Vagina (tissue), 2 donors: ENCODE measurements around the gene NPAS2. TPM values are rescaled to one million over a fixed set of nuclear protein-coding genes. Genes with fewer than 3 reads are reported as not detected.

Experiments
- DNase-seq, 2 donors: peaks; one replicate each; pipeline ENCODE4 v3.0.0-alpha.2; 2017; ENCODE audit errors: extremely low spot score in 2 of 2
- H3K27ac ChIP-seq: fragments of 200-600 bp; sonication (generic); one replicate; pipeline ENCODE4 v1.5.1; 2019
- H3K27me3 ChIP-seq: fragments of 200-600 bp; sonication (generic); one replicate; pipeline ENCODE4 v1.5.1; 2019
- H3K36me3 ChIP-seq, 2 donors: fragments of 200-600 bp; sonication (generic); one replicate each; pipeline ENCODE4 v1.5.1; 2017 to 2019
- H3K4me1 ChIP-seq: fragments of 200-600 bp; sonication (generic); one replicate; pipeline ENCODE4 v1.5.1; 2019
- H3K4me3 ChIP-seq, 2 donors: fragments of 200-600 bp; sonication (generic); 1 replicate in 1 of 2; 2 replicates in 1 of 2; pipeline ENCODE4 v1.5.1; 2016 to 2019
- H3K9me3 ChIP-seq: fragments of 200-600 bp; sonication (generic); one replicate; pipeline ENCODE4 v1.5.1; 2019
- CTCF ChIP-seq, 3 experiments: fragments of 450-650 bp in 2 of 3; fragments of 200-600 bp in 1 of 3; sonication (generic) in 1 of 3; IDR thresholded peaks; one replicate each; pipeline ENCODE4 v1.5.1; 2017 to 2019; ENCODE audit warnings: antibody characterized with exemption in 3 of 3, mild to moderate bottlenecking in 2 of 3, moderate library complexity in 2 of 3
- POLR2A ChIP-seq, 2 donors: fragments of 450-650 bp; IDR thresholded peaks; one replicate each; pipeline ENCODE4 v1.6.1; 2017; ENCODE audit warnings: antibody characterized with exemption in 2 of 2, mild to moderate bottlenecking in 2 of 2, moderate library complexity in 2 of 2
- POLR2AphosphoS5 ChIP-seq, 2 donors: sonication (generic); formaldehyde crosslinking; IDR thresholded peaks; one replicate each; pipeline ENCODE4 v1.9.0; 2017; ENCODE audit warnings: antibody characterized with exemption in 2 of 2, mild to moderate bottlenecking in 2 of 2, low read depth in 1 of 2; ENCODE audit not compliant: insufficient read depth in 1 of 2
- intact Hi-C: fragments of 100-400 bp; cut with DNase I; formaldehyde crosslinking; loops from one replicate; pipeline ENCODE4 v1.15.1; 2023
- total RNA-seq: library from RNA; depleted of rRNA; stranded (reverse); fragments of >200 nt; gene quantifications from one replicate; pipeline ENCODE4 v1.2.3, GENCODE V29; 2016

The NPAS2 gene
- total RNA-seq, 1 donor from 2014 or later: 37.6 TPM

- no peaks in the 10 kb centered on the region for H3K27me3 ChIP-seq
- TF ChIP-seq CTCF (IDR thresholded peaks at IDR 0.05) (no peak), POLR2A (IDR thresholded peaks at IDR 0.05) (no peak), POLR2AphosphoS5 (IDR thresholded peaks at IDR 0.05; ENCODE audit: insufficient read depth in 1 of 2, low read depth in 1 of 2) (no peak)
- peaks cover 42% of the 10 kb centered on the region for H3K4me1 ChIP-seq
- peak overlapping the region; percentile 83 for H3K27ac ChIP-seq
- H3K9me3 ChIP-seq: no peaks in the 10 kb centered on the region
- peak overlapping the region; percentile 70 to 71 for H3K4me3 ChIP-seq
- no peak for DNase-seq
- peaks cover 0 to 45% of the 10 kb centered on the region in 2 donors for H3K36me3 ChIP-seq
- intact Hi-C loops: no loop called here
These were observed 183.4 kb downstream of the NPAS2 start for GRCh38 chr2:101003278-101003775.

DNA sequence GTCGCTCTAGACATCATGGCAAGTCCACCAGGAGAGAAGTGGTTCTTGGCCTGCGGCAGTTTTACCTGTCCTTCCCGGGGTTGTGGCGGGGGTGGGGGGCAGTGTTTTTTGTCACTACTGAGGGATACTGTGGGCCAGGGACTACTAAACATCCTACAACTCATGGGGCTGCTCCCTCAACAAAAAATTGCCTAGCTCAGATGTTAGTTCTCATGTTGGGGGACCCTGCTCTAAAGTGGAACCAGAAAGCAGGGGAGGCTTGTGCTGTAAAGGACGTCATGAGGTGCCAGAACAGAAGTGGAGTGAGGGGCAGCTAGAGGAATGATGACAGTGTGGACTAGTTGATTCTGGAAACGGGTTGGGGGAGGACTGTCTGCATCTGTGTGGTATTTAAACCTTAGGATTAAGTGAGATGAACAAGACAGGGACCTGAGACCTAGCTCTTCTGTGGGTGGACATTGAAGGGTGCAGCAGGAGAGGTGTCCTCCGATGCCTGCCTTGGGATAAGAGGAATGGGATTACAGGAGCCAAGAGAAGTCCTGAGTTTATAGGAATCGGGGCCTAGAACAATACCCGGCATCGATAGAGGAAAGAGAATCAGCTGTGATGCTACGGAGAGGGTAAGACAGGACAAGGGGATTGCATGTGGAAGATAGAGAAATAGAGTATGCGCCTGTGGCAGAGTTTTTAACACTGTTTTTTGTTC lies 184.8 kb downstream of the NPAS2 start:
- Histone ChIP-seq H3K27ac (no peak overlapping the region), H3K9me3 (no peaks in the 10 kb centered on the region), H3K4me3 (no peak overlapping the region), H3K36me3 (peaks cover 0 to 47% of the 10 kb centered on the region in 2 donors), H3K27me3 (no peaks in the 10 kb centered on the region), H3K4me1 (peaks cover 34% of the 10 kb centered on the region)
- intact Hi-C loops: no loop called here
- TF ChIP-seq POLR2AphosphoS5 (IDR thresholded peaks at IDR 0.05; ENCODE audit: insufficient read depth in 1 of 2, low read depth in 1 of 2) (no peak), CTCF (IDR thresholded peaks at IDR 0.05) (no peak), POLR2A (IDR thresholded peaks at IDR 0.05) (no peak)
- DNase-seq: peak in 1 of 2 donors; percentile 64

DNA sequence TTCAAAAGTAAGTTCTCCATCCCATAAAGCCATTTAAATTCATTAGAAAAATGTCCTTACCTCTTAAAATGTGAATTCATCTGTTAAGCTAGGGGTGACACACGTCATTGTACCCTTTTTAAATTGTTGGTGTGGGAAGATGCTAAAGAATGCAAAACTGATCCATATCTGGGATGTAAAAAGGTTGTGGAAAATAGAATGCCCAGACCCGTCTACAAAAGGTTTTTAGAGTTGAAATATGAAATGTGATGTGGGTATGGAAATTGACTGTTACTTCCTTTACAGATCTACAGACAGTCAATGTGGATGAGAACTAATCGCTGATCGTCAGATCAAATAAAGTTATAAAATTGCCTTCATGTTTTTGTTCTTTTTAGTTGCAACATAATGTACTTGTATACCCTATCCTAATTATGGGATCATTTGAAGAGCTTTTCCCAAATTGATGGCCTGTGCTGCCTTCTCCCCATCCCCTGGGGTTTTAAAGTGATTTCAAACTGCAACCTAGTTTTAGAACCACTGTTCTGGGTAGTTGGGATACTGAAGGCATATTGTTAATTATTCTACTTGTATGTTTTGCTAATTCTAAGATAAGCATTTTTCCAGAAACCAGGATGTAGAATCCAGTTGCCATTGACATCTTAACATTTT lies 186.3 kb downstream of the NPAS2 start:
- intact Hi-C loops: no loop called here
- Histone ChIP-seq H3K9me3 (no peaks in the 10 kb centered on the region), H3K4me3 (no peak overlapping the region), H3K27me3 (no peaks in the 10 kb centered on the region), H3K36me3 (peaks cover 0 to 60% of the 10 kb centered on the region in 2 donors), H3K4me1 (peaks cover 34% of the 10 kb centered on the region), H3K27ac (no peak overlapping the region)
- no peak for DNase-seq
- TF ChIP-seq CTCF (IDR thresholded peaks at IDR 0.05): no peak
- TF ChIP-seq POLR2AphosphoS5 (IDR thresholded peaks at IDR 0.05; ENCODE audit: insufficient read depth in 1 of 2, low read depth in 1 of 2): no peak
- no peak for TF ChIP-seq POLR2A (IDR thresholded peaks at IDR 0.05)

DNA sequence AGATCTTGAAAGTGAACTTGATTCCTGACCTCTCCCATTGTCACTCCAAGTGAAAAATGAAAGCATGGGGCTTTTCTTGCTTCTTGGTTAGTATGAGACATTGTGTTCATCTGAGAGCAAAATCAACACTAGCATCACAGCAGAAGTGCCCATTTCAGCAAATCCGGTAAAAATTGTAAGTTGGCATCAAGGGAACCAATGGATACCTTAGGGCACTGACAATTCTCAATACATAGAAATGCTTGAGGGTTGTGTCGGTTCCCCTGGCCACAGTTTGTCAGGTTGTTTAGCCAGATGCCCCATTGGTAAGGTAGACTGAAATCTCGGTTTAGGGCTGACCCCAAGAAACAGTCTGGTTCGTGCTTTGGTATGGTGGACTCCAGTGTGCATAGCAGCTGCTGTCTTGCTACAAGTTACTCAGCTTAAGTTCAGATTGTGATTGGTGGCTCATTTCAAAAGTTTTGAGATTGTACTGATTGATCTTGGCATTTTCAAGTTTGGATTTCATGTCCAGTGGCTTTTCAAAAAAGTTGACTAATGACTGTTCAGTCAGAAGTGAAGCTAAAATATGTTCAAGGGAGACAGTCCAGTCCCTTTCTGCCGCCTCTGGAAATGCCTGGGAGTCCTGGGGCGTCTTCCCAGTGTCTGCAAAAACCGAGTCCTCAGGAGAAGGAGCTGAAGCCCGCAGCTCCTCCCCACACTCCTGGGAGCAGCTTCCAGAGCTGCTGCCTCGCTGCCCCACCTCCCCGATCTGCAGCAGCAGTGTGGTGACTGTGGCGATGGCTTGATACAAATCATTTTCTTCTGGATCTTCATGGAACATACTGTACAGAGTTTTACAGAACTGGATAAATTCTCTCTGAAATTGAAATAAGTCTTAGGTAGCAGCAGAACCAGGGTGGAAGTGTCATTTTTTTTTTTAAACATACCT lies 187.7 kb downstream of the NPAS2 start:
- Histone ChIP-seq H3K4me3 (no peak overlapping the region), H3K4me1 (peaks cover 28% of the 10 kb centered on the region), H3K36me3 (peaks cover 0 to 62% of the 10 kb centered on the region in 2 donors), H3K9me3 (no peaks in the 10 kb centered on the region), H3K27ac (no peak overlapping the region), H3K27me3 (no peaks in the 10 kb centered on the region)
- intact Hi-C loops: no loop called here
- no peak for TF ChIP-seq POLR2AphosphoS5 (IDR thresholded peaks at IDR 0.05; ENCODE audit: insufficient read depth in 1 of 2, low read depth in 1 of 2)
- TF ChIP-seq POLR2A (IDR thresholded peaks at IDR 0.05): no peak
- TF ChIP-seq CTCF (IDR thresholded peaks at IDR 0.05): no peak
- DNase-seq: peak in 1 of 2 donors; percentile 83
